SW480 (cell line): ENCODE results near the gene DENND5A.
"Not testable (repeated sequence)": the region's sequence is repeated elsewhere in the genome, so short reads cannot be mapped to it uniquely, and the experiment has no call there.

ENCODE experiments used
- DNase-seq: peaks from one replicate; pipeline ENCODE4 v3.0.0-alpha.2; 2016; ENCODE audit warnings: low spot score

The DENND5A gene

DNA sequence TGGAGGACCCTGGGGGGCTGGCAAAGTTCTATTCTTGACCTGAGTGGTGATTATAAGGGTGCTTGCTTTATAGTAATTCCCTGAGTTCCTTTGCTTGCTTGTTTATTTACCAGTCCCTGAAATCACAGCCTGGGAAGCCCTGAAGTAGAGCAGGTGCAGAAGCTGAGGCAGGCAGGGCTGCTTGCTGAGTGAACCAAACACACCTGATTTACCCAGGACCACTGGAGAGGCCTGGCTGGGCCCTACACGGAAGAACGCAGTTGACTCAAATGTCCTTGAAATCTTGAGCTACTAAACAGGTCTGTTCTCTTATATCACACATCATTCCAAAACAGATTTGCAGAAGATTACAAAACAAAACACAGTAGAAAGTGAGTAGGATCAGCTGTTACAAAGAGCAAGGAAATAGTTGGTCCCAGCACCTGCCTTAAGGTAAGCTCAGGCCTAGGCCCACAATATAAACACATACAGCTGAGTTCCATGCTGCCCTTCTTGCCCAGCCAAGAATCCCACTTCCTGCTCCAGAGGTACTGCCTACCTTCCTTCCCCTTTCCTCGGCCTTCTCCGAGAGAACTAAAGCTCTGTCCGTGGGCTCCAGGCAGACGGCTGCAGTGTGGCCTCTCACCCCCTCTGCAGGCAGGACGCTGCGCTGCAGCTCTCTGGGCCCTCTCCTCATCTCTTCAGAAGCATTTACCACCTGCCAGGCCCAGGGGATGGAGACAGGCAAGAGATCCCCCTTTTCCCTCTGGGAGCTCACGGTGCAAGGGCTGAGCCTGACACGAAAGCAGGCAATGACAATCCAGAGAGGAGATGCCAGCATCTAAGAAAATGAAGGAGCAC, 127.6 kb downstream of the DENND5A start:
- DNase-seq, result peak; percentile 71

DNA sequence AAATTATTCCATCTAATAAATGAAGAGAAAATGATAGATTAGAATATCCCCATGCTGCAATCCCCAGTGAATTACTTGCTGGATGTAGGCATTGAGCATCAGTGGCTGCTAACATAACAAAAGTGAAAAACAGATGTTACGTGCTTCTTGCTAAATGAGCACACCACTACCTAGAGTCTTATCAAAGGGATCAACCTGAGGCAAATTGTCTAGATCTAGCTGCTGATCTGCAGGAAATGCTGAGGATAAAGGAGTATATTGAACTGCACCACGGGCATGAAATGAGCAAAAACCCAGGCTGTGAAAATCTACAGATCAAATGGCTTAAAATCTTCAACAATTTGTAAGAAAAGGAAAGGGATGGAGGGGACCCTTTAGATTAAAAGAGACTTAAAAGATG, 128.4 kb downstream of the DENND5A start:
- DNase-seq, result no peak

GRCh38 chr11:9133956-9134355, 131.2 kb downstream of the DENND5A start:
- no peak for DNase-seq

DNA sequence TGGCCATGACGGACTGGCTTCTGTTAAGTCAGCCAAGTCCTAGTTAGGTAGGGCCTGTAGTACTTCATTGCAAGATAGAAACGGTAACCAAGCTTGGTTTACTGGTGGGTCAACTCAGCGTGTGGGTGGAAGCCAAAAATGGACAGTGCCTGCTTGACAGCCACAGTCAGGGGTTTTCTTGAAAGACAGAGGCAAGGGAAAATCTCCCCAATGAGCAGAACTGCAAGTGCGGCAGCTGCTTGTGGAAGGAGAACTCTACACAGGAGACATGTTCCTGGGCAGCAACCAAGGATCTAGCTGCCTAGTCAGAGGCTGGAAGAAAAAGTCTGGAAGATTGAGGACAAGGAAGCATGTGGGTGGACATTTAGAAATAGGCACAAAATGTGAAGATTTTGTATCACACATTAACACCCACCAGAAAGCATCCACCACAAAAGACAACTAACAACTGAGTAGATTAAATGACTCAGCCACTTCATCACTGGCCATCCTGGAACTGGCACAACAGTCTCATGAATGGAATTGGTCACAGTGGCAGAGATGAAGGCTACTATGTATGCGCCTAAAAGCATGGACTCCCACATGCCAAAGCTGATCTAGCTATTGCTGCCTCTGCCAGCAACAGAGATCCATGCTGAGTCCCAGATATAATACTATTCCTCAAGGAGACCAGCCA, 132.8 kb downstream of the DENND5A start:
- DNase-seq, result no peak

DNA sequence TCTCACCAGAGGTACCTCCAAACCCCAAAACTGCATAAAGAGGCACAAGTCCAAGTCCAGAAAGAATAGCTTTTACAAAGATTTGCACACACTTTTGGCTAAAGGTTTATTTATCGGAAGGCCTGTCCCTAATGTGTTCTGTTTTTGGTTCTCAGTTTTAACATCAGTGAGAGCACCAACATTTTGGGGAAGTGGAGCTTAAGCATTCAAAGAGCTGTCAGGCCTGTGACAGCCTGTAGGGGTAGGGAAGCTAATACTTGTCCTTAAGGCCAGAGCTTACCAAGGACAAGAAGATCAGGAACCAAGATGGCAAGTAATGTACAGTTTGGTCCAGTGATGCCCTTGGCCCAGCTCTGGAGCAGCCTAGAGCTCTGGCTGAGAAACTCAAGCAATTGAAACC, 134.9 kb downstream of the DENND5A start:
- no peak for DNase-seq

DNA sequence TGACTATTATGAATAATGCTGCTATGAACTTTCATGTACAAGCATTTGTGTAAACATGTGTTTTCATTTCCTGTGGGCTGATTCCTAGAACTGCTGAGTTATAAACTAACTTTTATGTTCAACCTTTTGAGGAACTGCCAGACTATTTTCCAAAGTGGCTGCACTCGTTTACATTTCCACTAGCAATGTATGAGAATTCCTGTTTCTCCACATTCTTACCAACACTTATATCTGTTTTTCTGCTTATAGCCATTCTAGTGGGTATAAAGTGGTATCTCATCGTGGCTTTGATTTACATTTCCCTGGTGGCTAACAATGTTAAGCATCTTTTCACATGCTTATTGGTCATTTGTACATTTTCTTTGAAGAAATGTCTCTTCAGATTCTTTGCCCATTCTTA, 138.5 kb downstream of the DENND5A start:
- no peak for DNase-seq

- no peak for DNase-seq
Measured at GRCh38 chr11:9125185-9125886, 139.8 kb downstream of the DENND5A start.

GRCh38 chr11:9123595-9124304, 141.4 kb downstream of the DENND5A start:
- DNase-seq, result no peak

- no peak for DNase-seq
Measured at GRCh38 chr11:9121469-9121796, 143.7 kb downstream of the DENND5A start.

DNA sequence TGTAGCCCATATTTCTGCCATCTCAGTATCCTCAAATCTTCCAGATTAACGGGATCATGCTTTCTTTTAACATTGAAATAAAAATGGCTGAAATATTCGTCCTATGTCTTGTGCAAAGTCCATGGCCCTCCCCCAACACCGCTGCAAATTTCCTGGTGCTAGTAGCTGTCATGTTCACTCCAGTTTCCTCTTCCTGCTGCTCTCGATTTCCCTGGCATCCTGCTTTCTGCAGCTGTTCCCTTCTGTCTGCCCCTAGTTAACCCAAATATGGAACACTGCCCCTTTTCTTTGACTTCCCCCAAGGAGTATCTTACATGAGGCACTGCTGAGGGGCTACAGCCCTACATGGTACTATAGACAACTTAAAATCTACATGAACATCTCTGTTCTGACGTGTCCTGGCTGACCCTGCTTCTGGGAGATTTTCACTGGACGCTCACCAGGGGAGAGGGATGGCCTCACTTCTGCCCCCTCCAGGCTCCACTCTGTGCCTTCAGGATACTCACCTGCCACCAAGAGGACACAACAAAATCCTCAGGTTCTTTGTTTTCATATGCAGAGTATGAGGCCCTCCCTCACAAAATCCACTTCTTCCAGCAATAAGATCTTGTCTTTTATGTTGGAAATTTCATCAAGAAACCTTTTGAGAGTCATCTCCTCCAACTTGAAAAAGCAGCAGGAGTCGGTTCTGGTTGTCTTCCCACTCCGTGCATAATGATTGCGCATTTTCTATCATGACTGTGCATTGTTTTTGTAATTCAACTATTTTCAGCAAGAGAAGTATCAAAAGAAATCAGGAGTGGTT, 144.3 kb downstream of the DENND5A start:
- no peak for DNase-seq

GRCh38 chr11:9118277-9118676, 146.9 kb downstream of the DENND5A start:
- DNase-seq, result no peak

- no peak for DNase-seq
Measured at GRCh38 chr11:9112075-9112474, 153.1 kb downstream of the DENND5A start.

DNA sequence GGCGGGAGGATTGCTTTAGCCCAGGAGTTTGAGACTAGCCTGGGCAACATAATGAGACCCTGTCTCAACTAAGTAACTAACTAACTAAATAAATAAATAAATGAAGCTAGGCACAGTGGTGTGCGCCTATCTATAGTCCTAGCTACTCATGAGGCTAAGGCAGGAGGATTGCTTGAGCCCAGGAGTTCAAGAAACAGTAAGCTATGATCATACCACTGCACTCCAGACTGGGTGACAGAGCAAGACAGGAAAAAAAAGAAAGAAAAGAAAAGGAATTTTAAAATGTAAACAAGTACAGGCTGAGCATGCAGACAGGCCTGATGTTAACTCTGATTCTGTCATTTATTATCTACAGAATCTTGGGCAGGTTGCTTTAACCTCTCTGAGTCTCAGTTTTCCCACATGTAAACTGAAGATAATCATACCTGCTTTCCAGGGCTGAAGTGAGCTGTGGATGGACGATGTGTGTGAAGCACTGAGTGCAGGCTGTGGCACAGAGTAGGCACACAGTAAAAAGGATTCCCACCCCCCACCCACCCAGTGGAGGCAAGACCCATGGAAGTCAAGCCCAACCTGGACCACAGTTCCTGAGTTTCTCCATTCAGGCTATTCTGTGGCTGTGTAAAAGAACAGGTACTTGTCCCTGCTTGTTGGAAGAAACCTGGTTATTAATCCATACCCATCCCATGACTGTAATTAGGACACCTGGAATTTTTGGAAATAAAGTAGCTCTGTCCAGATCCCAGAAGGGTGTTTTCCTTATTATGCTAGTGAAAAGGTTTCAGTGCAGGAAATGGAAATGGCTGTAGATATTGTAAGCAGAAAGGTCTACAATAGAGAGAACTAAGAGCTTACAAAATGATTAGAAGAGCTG, 155.1 kb downstream of the DENND5A start:
- no peak for DNase-seq

DNA sequence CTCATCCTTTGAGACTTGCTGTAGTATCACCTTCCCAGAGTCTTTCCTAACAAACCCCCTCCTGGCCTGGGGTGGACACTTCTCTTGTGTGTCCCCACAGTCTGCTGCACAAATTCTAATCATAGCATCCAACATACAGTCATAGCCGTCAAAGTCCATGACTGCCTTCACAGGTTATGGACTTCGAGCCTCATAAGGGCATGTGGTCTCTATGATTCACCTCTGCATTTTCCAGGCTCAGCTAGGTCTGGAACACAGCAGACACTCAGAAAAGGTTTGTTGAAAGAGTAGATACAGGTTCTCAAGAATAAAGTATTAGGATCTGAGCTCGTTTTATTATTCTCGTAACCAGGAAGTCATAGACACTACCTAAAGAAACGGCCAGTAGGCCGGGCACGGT, 160.6 kb downstream of the DENND5A start:
- no peak for DNase-seq

- no peak for DNase-seq
Measured at GRCh38 chr11:9103542-9104276, 161.4 kb downstream of the DENND5A start.

- DNase-seq, result no peak
Measured at GRCh38 chr11:9099617-9100016, 165.5 kb downstream of the DENND5A start.

- DNase-seq, result not testable (repeated sequence)
Measured at GRCh38 chr11:9098455-9098854, 166.7 kb downstream of the DENND5A start.

GRCh38 chr11:9097186-9097943, 167.8 kb downstream of the DENND5A start:
- not testable (repeated sequence) for DNase-seq

- DNase-seq, result no peak
Measured at GRCh38 chr11:9096427-9096826, 168.7 kb downstream of the DENND5A start.
